ENCODE data around the gene TNFRSF17.

Gene TNFRSF17

DNA sequence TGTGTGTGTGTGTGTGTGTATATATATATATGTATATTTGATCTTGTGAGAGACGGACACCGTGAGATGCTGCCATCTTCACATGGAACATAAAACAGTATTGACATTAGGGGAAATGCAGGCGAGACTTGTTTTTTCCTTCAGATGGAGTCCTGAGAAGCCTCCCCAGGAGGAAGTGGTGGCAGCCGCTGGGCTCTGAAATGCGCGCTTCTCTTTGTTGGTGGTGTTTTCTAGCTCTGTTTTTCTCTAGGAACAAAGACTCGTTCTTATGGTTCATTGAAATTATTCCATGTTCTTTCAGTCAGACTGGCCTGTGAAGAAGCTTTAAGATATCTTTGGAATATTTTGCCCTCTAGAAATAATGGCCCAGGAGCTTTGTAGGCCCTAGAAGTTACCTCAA lies 44.5 kb downstream of the TNFRSF17 start:
- DNase-seq: peak in 2 of 3 donors; percentile 19 to 29

DNA sequence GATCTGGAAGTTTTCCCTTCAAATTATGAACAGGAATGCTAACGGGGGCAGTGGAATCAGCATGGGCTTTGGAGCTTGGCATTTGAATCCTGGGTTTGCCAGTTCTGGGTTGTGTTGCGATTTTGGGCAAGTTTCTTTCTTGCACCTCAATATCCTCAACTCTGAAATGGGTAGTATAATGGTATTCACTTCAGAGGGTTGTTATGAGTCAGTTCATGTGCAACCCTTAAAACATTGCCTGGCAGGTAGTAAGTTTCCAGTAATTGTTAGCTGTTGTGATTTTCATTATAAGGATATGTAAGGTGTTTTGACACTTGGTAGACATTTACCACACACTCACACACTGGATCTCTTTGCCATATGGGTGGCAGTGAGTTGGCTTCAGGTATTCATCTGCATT lies 44.9 kb downstream of the TNFRSF17 start:
- no peak for DNase-seq

DNA sequence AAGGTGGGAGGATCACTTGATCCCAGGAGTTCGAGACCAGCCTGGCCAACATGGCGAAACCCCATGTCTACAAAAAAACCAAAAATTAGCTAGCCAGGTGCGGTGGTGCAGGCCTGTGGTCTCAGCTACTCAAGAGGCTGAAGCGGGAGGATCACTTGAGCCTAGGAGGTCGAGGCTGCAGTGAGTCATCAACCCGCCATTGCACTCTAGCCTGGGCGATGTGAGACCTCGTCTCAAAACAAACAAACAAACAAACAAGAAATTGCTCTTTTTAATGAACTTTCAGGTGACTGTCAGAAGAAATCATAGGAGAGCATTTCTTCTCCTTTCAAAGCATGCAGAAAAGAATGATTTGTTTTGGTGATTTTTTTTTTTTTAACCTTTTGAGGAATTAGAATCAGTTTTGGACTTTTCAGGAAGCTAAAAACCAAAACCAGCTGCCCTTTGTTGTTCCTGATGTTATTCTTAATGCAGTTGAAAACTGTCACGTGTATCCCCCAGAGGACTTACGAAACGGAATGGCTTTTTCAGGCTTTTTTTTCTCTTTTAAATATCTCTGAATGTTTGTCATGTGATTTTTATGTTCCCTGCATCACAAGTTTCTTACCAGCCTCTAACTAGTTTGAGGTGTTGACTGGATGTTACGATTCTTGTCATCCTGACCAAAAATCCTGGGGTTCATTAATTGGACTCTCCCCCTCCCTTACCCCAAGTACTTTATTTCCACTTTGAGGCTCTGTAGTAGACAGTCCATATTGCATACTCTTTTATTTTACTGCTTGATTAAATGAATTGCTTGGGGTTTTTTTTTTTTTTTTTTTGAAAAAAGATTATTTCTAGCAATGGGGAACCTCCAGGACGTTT lies 45.6 kb downstream of the TNFRSF17 start:
- peak; percentile 63 to 69 (median 66) for DNase-seq

DNA sequence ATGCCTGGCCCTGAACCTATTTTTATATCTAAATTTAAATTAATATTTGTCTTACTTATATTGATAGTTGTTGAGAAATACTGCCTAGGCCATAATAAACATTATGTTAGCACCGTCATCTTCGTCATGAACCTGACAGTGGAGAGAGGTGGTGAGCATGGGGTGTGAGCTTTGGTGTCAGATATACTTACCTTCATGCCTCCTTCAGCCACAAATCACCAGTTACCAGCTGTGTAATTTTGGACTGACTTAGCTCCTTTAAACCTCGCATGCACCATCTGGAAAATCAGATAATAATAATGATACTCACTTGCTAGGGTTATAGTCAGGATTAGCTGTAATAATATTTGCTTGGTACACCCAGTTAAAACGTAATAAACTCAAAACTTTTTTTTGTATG lies 46.6 kb downstream of the TNFRSF17 start:
- DNase-seq: no peak

DNA sequence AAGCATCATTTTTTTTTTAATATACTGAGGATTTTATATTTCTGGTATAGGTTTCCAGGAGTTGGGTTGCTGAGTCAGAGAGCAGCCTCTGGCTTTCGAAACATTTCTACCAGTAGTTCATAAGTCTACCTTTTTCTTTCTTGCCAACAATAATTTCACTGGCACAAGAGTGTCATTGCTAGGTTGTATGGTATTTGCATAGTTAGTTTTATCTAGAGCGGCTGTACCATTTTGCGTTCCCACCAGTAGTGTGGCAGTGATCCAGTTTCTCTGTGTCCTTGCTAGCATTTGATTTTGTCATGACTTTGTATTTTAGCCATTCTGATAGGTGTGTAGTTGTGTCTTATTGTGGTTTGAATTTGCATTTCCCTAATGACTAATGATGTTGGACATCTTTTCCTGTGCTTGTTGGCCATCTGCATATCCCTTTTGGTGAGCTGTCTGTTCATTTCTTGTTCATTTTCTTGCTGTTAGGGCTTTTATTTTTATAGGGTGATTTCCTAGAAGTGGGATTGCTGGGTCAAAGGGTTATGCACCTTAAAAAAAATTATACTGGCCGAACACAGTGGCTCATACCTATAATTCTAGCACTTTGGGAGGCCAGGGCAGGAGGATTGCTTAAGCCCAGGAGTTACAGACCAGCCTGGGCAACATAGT lies 51.4 kb downstream of the TNFRSF17 start:
- DNase-seq: no peak

DNA sequence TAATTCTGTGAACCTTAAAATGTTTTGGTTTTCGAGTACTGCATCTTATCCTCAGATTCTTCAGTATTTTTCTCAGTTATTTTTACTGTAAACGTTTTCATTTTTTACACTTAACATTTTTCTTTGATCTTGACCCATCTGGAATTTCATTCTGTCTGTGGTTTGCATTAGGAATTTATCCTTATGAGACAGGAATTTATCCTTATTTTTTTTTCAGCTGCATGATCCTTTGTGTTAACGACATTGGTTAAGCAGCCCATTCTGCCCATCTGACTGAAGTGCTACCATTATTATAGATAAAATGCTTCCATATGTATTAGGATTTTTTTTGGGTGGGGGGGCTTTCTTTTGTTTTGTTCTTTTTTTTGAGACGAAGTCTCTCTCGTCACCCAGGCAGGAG lies 52.5 kb downstream of the TNFRSF17 start:
- DNase-seq: no peak
